PC-3 (cell line): ENCODE data around the gene DHDDS. TPM values are rescaled to one million over a fixed set of nuclear protein-coding genes. Genes with fewer than 3 reads are reported as not detected.

Experiments
- ATAC-seq: fragments of 200-7000 bp; cut with Tn5 transposase; 2 replicates; pipeline ENCODE4 v1.9.1; 2020; ENCODE audit warnings: mild to moderate bottlenecking, moderate library complexity
- BruUV-seq: library from RNA; stranded (reverse); fragments of 400-500 nt; replicated peaks from 2 replicates; lab custom pipeline; 2021; lab: Mats Ljungman, UMichigan
- CTCF ChIA-PET: fragments of 300-600 bp; sonication (Branson Sonifier 250); formaldehyde crosslinking; loops from one replicate; lab custom pipeline; 2022; ENCODE audit warnings: antibody characterized with exemption; lab: Charles Lee
- POLR2A ChIA-PET: fragments of 300-600 bp; sonication (Branson Sonifier 250); formaldehyde crosslinking; loops from one replicate; lab custom pipeline; 2022; ENCODE audit warnings: antibody characterized with exemption; ENCODE audit not compliant: unreplicated experiment; lab: Charles Lee
- DNase-seq: peaks from one replicate; pipeline ENCODE4 v3.0.0-alpha.2; 2015
- H2AFZ ChIP-seq: fragments of 300-600 bp; sonication (generic); 2 replicates; pipeline ENCODE4 v1.6.0; 2016; ENCODE audit warnings: antibody characterized with exemption, low read length
- H3F3A ChIP-seq: fragments of 300-600 bp; sonication (generic); one replicate; pipeline ENCODE4 v1.6.0; 2017; ENCODE audit warnings: antibody characterized with exemption, low read length, control low read depth, mild to moderate bottlenecking; ENCODE audit not compliant: unreplicated experiment
- H3K27ac ChIP-seq: fragments of 300-600 bp; sonication (generic); 2 replicates; pipeline ENCODE4 v1.5.1; 2016; ENCODE audit warnings: mild to moderate bottlenecking, low read length
- H3K27me3 ChIP-seq: fragments of 300-600 bp; sonication (generic); 2 replicates; pipeline ENCODE4 v1.6.1; 2016; ENCODE audit warnings: low read length, mixed read lengths
- H3K36me3 ChIP-seq: fragments of 300-600 bp; sonication (generic); 2 replicates; pipeline ENCODE4 v1.6.1; 2016; ENCODE audit warnings: low read depth, mixed run types, low read length, mixed read lengths
- H3K4me1 ChIP-seq: fragments of 300-600 bp; sonication (generic); 2 replicates; pipeline ENCODE4 v1.5.1; 2016; ENCODE audit warnings: low read length; ENCODE audit not compliant: insufficient read depth
- H3K4me2 ChIP-seq: fragments of 300-600 bp; sonication (generic); 2 replicates; pipeline ENCODE4 v1.6.0; 2016; ENCODE audit warnings: low read length
- H3K4me3 ChIP-seq: fragments of 300-600 bp; sonication (generic); 2 replicates; pipeline ENCODE4 v1.5.1; 2016; ENCODE audit warnings: mild to moderate bottlenecking, low read length, mixed read lengths
- H3K79me2 ChIP-seq: fragments of 300-600 bp; sonication (generic); 2 replicates; pipeline ENCODE4 v1.6.1; 2017; ENCODE audit warnings: low read length, mixed read lengths
- H3K9ac ChIP-seq: fragments of 300-600 bp; sonication (generic); 2 replicates; pipeline ENCODE4 v1.6.0; 2016; ENCODE audit warnings: mild to moderate bottlenecking, low read length
- H3K9me2 ChIP-seq: fragments of 300-600 bp; sonication (generic); replicated peaks from 2 replicates; pipeline ENCODE4 v1.6.1; 2016; ENCODE audit warnings: mixed run types, low read length, mixed read lengths
- H3K9me3 ChIP-seq: fragments of 300-600 bp; sonication (generic); 2 replicates; pipeline ENCODE4 v1.6.1; 2016; ENCODE audit warnings: low read length, mixed read lengths
- H4K20me1 ChIP-seq: fragments of 300-600 bp; sonication (generic); 2 replicates; pipeline ENCODE4 v1.6.1; 2016; ENCODE audit warnings: low read length, mixed read lengths
- CTCF ChIP-seq: fragments of 300-600 bp; sonication (generic); conservative IDR thresholded peaks from 2 replicates; pipeline ENCODE4 v1.5.1; 2017; ENCODE audit warnings: antibody characterized with exemption, low read depth, mild to moderate bottlenecking, low read length
- EZH2 ChIP-seq: fragments of 300-600 bp; sonication (generic); IDR thresholded peaks from one replicate; pipeline ENCODE4 v1.6.1; 2017; ENCODE audit warnings: antibody characterized with exemption, mild to moderate bottlenecking, low read length; ENCODE audit not compliant: unreplicated experiment
- EZH2phosphoT487 ChIP-seq: fragments of 300-600 bp; sonication (generic); IDR thresholded peaks from 2 replicates; pipeline ENCODE4 v1.6.1; 2018; ENCODE audit warnings: mild to moderate bottlenecking, antibody characterized with exemption, low read length, borderline replicate concordance
- intact Hi-C: fragments of 100-400 bp; cut with micrococcal nuclease; formaldehyde crosslinking; loops from 2 replicates; pipeline ENCODE4 v1.9.0; 2023
- total RNA-seq: library from RNA; depleted of rRNA; stranded (reverse); fragments of >200 nt; gene quantifications from 2 replicates; pipeline ENCODE4 v1.2.3, GENCODE V29; 2014

The DHDDS gene
- total RNA-seq, 1 experiment from 2014 or later = 49.6 TPM

GRCh38 chr1:26477446-26478152, 45.5 kb downstream of the DHDDS start:
- peaks cover 45% of the 10 kb centered on the region for H3K36me3 ChIP-seq

GRCh38 chr1:26478159-26478558, 46.0 kb downstream of the DHDDS start:
- no peak overlapping the region for H3K4me2 ChIP-seq
- peaks cover 22% of the 10 kb centered on the region for H3K79me2 ChIP-seq
- H3F3A ChIP-seq = peaks cover 12% of the 10 kb centered on the region
- DNase-seq = no peak
- ATAC-seq = no peak
- peaks cover 12% of the 10 kb centered on the region for H3K4me1 ChIP-seq
- TF ChIP-seq CTCF = no peak
- no peak for TF ChIP-seq EZH2
- TF ChIP-seq EZH2phosphoT487 = no peak
- no peaks in the 10 kb centered on the region for H3K9me2 ChIP-seq
- ChIA-PET POLR2A (no interaction called here), CTCF (no interaction called here)
- peaks cover 44% of the 10 kb centered on the region for H3K36me3 ChIP-seq
- no peak overlapping the region for H3K4me3 ChIP-seq
- H3K27me3 ChIP-seq = no peaks in the 10 kb centered on the region
- H4K20me1 ChIP-seq = peaks cover 25% of the 10 kb centered on the region
- H2AFZ ChIP-seq = no peak overlapping the region
- intact Hi-C loops = no loop called here
- H3K27ac ChIP-seq = no peak overlapping the region
- no TSS peak for BruUV-seq
- no peak overlapping the region for H3K9ac ChIP-seq
- no peaks in the 10 kb centered on the region for H3K9me3 ChIP-seq

More at GRCh38 chr1:26477446-26478152, 45.5 kb downstream of the DHDDS start:
- Histone ChIP-seq H3K4me3 (no peak overlapping the region), H3K79me2 (peaks cover 25% of the 10 kb centered on the region), H3K9me3 (no peaks in the 10 kb centered on the region), H2AFZ (no peak overlapping the region), H4K20me1 (peaks cover 26% of the 10 kb centered on the region), H3F3A (peaks cover 12% of the 10 kb centered on the region), H3K27ac (no peak overlapping the region), H3K27me3 (no peaks in the 10 kb centered on the region), H3K4me2 (no peak overlapping the region), H3K4me1 (peaks cover 12% of the 10 kb centered on the region), H3K9me2 (no peaks in the 10 kb centered on the region), H3K9ac (no peak overlapping the region)
- no peak for TF ChIP-seq EZH2phosphoT487
- no peak for TF ChIP-seq EZH2
- no peak for TF ChIP-seq CTCF
- intact Hi-C loops = no loop called here
- POLR2A ChIA-PET = no interaction called here
- ATAC-seq (no peak), DNase-seq (no peak)
- BruUV-seq = no TSS peak
- CTCF ChIA-PET = no interaction called here

GRCh38 chr1:26478988-26479387, 46.9 kb downstream of the DHDDS start:
- H2AFZ ChIP-seq = no peak overlapping the region
- ATAC-seq = no peak
- H4K20me1 ChIP-seq = peaks cover 16% of the 10 kb centered on the region
- peaks cover 36% of the 10 kb centered on the region for H3K36me3 ChIP-seq
- peaks cover 8% of the 10 kb centered on the region for H3F3A ChIP-seq
- no peaks in the 10 kb centered on the region for H3K27me3 ChIP-seq
- CTCF ChIA-PET = no interaction called here
- no peaks in the 10 kb centered on the region for H3K9me2 ChIP-seq
- no peak overlapping the region for H3K27ac ChIP-seq
- intact Hi-C loops = no loop called here
- no peak for DNase-seq
- peaks cover 14% of the 10 kb centered on the region for H3K79me2 ChIP-seq
- no peak overlapping the region for H3K4me3 ChIP-seq
- H3K9ac ChIP-seq = no peak overlapping the region
- POLR2A ChIA-PET = no interaction called here
- H3K9me3 ChIP-seq = no peaks in the 10 kb centered on the region
- BruUV-seq = no TSS peak
- no peak for TF ChIP-seq CTCF
- no peak for TF ChIP-seq EZH2phosphoT487
- no peak for TF ChIP-seq EZH2
- H3K4me2 ChIP-seq = no peak overlapping the region
- peaks cover 8% of the 10 kb centered on the region for H3K4me1 ChIP-seq
